C4-2B (cell line): ENCODE data around the gene MMP8.

Source experiments
- H3K27ac ChIP-seq: fragments of 450-650 bp; 2 replicates; pipeline ENCODE4 v1.5.1; 2017
- ZFX ChIP-seq: fragments of 450-650 bp; IDR thresholded peaks from 2 replicates; pipeline ENCODE4 v1.6.1; 2017
- TF ChIP-seq, protein P1 (sequence below): fragments of 450-650 bp; conservative IDR thresholded peaks from 2 replicates; pipeline ENCODE4 v1.5.1; 2017; ENCODE audit warnings: mild to moderate bottlenecking

Gene MMP8

DNA sequence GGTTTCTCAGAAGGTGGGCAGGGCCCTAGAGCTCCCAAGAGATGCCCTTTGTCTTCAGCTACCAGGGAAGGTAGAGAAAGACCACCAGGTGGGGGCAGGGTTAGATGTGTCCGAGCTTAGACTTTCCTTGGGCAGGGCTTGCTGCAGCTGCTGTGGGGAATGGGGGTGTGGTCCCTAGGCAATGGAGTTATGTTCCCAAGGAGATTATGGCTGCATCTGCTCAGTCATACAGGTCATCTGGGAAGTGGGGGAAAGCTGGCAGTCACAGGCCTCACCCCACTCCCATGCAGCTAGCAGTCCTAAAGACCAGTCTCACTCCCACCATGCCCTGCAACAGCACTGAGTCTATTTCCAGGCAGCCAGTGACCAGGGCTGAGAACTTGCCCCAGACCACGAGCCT is 48.7 kb downstream of the MMP8 start:
- no peak for TF ChIP-seq ZFX
- TF ChIP-seq, protein P1, sequence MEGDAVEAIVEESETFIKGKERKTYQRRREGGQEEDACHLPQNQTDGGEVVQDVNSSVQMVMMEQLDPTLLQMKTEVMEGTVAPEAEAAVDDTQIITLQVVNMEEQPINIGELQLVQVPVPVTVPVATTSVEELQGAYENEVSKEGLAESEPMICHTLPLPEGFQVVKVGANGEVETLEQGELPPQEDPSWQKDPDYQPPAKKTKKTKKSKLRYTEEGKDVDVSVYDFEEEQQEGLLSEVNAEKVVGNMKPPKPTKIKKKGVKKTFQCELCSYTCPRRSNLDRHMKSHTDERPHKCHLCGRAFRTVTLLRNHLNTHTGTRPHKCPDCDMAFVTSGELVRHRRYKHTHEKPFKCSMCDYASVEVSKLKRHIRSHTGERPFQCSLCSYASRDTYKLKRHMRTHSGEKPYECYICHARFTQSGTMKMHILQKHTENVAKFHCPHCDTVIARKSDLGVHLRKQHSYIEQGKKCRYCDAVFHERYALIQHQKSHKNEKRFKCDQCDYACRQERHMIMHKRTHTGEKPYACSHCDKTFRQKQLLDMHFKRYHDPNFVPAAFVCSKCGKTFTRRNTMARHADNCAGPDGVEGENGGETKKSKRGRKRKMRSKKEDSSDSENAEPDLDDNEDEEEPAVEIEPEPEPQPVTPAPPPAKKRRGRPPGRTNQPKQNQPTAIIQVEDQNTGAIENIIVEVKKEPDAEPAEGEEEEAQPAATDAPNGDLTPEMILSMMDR, result no peak
- H3K27ac ChIP-seq, result no peak overlapping the region

- no peak for TF ChIP-seq ZFX
- TF ChIP-seq, protein P1, result no peak
- no peak overlapping the region for H3K27ac ChIP-seq
These were observed 55.1 kb downstream of the MMP8 start for GRCh38 chr11:102669664-102670063.

DNA sequence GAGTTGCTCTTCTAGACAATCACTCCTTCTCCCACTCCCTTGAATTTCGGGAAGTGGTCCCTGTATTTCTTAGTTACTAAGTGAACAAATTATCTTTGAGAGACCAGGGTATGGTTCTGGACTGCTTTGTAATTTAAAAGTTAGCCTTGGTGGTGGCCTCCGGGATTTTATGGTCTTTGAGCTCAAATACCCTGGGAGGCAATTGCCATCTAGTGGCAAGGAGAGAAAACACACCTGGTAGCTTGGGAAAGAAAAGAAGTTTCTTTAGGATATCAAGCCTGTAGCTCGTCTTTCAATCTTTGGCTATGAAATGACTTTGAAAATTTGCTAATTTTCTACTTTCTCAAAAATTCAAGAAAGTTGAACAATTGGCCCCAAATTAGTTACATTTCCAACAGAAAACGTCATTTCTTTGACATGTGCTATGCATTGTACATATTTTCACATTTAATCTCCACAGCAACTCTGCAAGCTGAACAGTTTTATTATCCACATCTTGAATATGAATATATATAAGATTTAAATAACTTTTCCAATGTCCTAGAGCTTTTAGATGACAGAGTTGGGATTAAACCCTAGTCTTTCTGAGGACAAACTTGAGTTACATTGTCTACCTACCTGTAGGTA is 58.3 kb downstream of the MMP8 start:
- H3K27ac ChIP-seq, result no peak overlapping the region
- TF ChIP-seq, protein P1, result peak; percentile 94
- TF ChIP-seq ZFX, result no peak

GRCh38 chr11:102664001-102664752 is 60.6 kb downstream of the MMP8 start:
- H3K27ac ChIP-seq, result no peak overlapping the region
- TF ChIP-seq, protein P1, result peak; percentile 43
- no peak for TF ChIP-seq ZFX

DNA sequence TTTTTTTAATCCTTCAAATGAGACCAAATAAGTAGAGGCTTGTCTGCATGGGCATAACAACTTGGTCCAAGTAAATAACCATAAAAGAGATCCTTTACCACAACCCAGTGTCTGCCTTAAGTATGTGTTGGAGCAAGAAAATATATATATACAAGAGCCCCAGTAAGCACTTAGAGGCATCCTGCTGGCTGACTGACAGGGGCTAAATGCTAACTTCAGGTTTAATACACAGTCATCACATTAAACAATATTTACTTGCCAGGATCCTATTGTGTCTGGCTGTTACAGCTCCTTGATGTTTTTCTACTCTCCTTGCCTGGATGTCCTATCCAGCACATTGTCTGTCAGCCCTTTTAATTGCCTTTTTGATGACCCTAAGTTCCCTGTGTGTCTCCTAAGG is 62.1 kb downstream of the MMP8 start:
- no peak for TF ChIP-seq ZFX
- TF ChIP-seq, protein P1, result no peak
- no peak overlapping the region for H3K27ac ChIP-seq
